Glomerular visceral epithelial cell (primary cell): ENCODE results near the gene FAM171A2.
"Not testable (repeated sequence)": the region's sequence is repeated elsewhere in the genome, so short reads cannot be mapped to it uniquely, and the experiment has no call there.

Experiments used
- DNase-seq: peaks from one replicate; pipeline ENCODE4 v3.0.0-alpha.2; 2016; ENCODE audit errors: extremely low spot score

Gene FAM171A2

DNA sequence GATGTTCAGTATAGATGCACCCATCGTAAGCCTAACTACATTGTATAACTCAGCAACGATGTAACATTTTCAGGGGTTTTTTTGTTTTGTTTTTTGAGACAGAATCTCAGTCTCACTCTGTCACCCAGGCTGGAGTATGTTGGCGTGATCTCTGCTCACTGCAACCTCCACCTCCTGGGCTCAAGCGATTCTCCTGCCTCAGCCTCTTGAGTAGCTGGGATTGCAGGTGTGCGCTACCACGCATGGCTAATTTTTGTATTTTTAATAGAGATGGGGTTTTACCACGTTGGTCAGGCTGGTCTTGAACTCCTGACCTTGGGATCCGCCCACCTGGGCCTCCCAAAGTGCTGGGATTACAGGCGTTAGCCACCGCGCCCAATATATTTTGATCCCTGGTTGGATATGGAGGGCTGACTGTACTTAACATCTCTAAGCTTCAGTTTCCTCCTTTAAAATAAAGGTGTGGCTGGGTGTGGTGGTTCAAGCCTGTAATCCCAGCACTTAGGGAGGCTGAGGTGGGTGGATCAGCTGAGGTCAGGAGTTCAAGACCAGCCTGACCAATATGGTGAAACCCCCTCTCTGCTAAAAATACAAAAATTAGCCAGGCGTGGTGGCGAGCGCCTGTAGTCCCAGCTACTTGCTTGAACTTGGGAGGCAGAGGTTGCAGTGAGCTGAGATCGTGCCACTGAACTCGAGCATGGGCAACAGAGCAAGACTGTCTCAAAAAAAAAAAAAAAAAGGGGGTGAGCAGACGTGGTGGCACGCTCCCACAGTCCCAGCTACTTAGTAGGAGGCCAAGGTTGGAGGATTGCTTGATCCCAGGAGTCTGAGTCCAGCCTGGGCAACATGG is 16.2 kb downstream of the FAM171A2 start:
- not testable (repeated sequence) for DNase-seq

DNA sequence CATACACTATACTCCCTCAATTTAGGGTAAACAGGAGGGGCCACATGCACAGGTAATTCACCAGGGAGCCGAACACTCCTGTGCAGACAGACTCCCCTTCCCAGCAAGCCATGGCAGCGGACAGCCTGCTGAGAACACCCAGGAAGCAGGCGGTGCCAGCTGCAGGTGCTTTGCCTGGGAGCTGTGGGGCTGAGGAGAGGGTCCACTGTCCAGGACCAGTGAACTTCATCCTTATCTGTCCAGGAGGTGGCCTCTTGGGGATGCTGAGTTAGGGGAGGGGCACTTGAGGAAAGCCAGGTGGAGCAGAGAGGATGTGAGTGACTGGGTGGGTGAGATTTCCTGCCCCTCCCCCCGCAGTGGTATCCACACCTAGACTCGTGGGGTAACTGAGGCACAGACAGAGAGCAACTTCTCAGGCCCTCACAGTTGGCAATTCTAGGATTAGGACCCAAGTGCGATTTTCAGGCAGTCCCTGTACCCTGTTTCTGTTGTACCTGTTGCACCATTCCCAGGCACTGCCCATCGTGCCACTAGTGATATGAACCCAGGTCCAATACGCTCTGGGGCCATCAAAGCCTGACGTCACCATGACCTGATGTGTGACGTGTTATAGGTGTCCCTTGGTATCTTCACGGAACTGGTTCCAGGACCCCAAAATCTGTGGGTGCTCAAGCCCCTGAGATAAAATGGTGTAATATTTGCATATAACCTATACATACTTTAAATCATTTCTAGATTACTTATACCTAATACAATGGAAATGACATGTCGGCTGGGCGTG is 17.4 kb downstream of the FAM171A2 start:
- no peak for DNase-seq

DNA sequence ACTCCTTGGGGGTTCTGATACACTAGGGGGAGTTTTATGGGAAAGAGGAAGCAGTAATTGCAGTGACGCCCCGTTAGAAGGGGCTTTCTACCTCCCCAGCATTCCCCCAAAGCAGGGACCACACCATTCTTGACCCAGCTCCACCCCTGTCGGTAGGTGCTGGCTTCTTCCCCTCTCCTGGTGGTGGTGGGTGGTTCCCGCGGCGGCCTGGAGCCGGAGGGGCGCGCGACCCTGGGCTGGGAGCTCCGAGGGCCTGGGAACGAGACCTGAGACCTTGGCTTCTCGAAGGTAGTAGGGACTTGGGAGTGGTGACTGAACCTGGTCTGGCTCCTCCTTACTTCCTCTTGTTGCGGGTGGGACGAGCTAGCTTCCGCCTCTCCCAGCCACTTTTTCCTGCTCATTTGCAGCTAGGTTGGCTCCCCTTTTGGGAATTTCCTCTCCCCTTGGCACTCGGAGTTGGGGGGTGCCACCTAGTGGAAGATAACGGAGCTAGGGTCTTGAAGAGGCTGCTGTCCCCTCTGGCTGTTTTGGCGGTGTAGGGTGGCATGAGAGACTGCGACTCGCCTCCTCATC is 18.1 kb downstream of the FAM171A2 start:
- peak; percentile 70 for DNase-seq

DNA sequence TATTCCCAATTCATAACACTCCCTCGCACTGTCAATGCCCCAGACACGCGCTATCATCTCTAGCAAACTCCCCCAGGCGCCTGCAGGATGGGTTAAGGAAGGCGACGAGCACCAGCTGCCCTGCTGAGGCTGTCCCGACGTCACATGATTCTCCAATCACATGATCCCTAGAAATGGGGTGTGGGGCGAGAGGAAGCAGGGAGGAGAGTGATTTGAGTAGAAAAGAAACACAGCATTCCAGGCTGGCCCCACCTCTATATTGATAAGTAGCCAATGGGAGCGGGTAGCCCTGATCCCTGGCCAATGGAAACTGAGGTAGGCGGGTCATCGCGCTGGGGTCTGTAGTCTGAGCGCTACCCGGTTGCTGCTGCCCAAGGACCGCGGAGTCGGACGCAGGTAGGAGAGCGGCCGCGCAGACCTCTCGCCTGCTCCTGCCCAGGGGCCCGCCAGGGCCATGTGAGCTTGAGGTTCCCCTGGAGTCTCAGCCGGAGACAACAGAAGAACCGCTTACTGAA is 18.7 kb downstream of the FAM171A2 start, which contains the start of gene GRN:
GRN (plus strand) TSS at position 364 of the 515 bp plus-strand sequence. CDS start 3,863 bp downstream, outside the sequence.
- peak; percentile 98 for DNase-seq

DNA sequence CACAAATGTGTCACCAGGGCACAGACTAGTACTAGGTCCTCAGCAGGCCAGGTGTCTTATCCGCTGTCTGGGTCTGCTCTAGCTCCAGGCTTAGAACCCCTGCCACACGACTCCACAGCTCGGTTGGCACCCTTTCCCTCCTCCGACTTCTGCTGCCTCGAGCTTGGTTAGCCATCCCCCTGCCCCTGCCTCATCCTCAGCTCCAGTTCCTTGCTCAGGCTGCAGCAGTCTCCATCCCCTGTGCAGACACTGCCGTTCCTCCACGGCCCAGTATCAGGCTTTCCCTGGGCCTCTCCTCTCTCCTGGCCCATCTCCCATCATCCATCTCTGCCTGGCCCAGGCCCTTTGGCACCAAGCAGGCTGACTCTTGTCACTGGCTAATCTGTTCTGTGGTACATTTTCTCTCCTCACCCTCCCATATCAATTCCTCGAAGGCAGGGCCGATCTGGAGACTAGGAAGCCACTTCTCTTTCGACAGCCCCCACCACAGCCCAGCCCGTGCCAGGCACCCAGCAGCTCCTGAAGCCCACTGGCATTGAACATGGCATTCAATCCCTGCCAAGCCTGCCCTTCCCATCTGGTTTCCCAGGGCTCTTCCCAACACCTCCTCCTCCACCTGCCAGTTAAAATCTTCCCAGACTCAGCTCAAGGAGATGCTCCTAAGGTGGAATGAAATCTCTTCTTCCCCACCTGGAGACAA is 20.0 kb downstream of the FAM171A2 start:
- DNase-seq, result no peak

DNA sequence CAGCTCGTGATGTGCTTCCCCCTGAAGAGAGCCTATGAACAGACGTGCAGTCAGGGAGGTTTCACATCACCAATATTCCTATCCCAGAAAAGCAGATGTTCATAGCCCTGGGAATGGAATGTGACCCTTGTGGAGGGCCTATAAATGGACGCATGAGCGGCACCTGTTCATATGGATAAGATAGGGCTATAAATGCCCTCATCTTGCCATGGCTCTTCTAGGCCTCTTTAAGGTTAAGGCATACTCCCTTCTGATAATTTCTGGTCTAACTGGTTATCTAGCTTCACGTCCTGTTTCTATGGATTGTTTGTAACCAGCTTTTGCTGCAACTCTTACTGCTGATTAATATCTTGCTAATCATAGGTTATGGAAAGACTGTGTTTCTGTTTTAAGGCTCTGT is 23.1 kb downstream of the FAM171A2 start:
- DNase-seq, result not testable (repeated sequence)

DNA sequence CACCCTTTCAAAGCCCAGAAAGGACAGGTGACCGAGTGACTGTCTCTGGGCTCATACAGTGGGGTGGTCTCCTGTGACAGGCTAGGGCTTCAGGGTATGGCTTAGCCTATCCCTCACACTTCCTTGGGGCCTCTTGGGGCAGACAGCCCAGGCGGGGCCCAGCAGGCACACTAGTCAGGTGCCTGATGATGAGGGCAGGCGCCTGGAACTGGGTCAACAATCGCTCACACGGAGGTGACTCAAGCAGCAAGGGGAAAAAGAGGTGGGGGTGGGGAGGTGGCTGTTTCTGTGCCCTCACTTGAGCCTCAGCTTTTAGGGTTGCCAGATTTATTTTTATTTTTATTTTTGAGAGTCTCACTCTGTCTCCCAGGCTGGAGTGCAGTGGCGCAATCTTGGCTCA is 25.0 kb downstream of the FAM171A2 start:
- DNase-seq, result peak; percentile 55

DNA sequence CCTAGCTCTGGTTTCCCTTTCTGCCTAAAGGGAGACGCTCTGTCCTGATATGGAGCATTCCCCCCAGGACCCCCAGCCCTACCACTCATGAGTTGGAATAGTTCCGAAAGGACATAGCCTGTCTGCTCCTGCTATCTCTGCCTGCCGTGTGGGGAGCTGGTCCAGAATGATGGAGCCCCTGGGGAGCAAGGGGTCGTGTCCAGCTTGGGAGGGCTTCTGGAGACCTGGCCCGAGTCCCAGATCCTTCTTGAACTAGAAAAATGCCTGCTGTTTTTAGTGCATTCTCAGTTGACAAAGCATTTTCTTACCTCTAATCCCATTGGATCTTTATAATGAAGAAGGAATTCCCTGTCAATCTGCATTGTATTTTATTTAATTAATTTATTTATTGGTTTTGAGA is 27.7 kb downstream of the FAM171A2 start:
- no peak for DNase-seq

DNA sequence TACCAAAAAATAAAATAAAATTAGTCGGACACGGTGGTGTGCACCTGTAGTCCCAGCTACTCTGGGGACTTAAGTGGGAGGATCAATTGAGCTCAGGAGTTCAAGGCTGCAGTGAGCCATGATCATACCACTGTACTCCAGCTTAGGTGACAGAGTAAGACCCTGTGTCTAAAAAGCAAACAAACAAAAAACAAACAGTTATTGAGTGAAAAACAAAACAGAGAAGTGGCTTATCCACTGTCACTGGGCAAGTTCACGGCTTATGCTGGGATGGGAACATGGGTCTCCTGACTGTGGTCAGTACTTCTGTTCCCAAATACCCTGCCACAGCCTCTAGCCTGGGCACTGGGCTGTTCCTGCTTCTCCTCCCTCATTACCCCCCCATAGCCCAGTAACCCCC is 28.1 kb downstream of the FAM171A2 start:
- DNase-seq, result no peak

DNA sequence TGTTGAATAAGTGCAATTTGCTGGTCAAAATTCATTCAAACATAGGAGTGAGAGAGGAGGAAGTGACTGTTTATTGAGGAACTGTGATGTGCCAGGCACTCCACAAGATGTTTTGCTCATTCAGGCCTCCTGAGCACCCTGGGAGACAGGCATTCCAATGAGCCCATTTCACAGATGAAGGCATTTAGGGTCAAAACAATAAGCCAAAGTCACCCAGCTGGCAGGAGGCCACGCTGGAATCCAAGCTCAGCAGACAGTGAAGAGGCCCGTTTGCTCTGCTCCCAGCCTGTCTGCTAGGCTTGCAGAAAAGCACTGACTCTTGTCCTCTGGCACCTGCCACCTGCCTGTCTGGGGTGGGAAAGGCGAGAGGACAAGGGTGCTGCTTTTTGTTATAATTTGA is 28.9 kb downstream of the FAM171A2 start:
- no peak for DNase-seq

DNA sequence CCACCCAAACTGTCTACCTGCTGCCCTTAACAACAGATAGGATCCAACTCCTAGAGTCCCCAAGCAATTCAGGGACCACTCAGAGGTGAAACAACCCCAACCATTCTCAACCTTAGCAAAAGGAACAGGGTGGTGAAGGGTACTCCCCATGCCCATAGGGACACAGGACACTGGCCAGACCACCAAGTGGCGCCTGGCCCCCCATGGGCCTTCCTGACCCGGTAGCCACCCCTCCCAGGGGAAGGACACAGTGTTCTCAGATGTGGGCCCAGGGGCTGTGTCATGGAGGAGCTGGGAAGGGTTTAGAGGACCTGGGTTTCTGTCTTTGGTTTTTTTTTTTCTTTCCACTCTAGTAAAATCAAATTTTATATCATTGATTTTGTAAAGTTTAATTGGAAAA is 29.3 kb downstream of the FAM171A2 start:
- DNase-seq, result no peak

DNA sequence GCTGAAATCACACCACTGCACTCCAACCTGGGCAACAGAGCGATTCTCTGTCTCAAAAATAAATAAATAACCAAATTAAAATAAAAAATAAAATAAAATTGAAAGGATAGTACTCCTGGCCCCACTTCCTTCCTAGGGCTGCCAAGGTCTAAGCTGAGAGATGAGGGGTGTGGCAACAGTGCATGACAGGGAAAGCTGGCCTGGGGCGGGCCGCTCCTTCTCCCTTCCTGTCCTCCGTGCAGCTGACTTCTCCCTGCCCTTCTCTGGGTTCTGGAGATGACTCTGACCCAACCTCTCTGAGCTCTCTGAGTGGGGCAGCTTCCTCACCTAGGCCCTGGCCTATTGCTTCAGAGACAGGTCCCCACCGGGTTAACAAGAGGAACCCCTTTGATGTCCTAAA is 30.3 kb downstream of the FAM171A2 start:
- no peak for DNase-seq

DNA sequence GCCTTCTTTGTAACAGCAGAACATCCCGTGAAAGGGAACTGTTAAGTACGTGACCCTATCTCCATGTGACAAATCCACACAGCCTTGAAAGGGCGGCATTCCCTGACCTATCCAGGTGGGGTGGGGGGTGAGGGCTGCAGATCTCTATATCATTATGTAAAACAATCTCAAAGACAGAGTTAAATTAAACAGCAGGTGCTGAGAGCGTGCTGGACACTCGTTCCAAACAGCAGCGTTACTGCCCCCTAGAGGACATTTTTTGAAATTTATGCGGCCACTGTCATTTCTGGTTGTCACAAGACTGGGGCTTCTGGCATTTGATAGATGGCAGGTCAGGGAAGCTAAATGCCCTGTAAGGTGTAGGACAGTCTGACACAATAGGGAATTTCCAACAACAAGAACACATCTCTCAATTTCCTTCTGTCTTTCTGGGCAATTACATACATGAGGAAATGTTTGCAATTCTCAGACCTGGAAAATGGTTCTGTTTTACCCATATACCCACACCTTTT is 32.3 kb downstream of the FAM171A2 start:
- DNase-seq, result peak; percentile 76

DNA sequence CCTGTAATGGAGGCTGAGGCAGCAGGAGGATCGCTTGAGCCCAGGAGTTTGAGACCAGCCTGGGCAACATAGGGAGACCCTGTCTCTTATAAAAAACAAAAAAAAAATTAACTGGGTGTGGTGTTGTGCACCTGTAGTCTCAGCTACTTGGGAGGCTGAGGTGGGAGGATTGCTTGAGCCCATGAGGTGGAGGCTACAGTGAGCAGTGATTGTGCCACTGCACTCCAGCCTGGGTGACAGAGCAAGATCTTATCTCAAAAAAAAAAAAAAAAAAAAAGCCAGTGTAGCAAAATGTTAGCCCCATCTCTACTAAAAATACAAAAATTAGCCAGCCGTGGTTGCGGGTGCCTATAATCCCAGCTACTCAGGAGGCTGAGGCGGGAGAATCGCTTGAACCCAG is 33.4 kb downstream of the FAM171A2 start:
- DNase-seq, result not testable (repeated sequence)

DNA sequence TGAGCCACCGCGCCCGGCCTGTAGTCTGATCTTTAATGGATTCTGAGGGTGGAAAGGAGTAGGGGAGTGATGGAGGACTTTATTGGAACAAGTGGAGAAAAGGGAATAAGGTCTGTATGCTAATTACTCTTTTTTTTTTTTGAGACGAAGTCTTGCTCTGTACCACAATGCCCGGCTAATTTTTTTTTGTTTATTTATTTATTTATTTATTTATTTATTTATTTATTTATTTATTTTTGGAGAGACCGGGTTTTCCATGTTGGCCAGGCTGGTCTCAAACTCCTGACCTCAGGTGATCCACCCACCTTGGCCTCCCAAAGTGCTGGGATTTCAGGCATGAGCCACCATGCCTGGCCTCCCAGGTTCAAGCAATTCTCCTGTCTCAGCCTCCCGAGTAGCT is 34.1 kb downstream of the FAM171A2 start:
- DNase-seq, result not testable (repeated sequence)

DNA sequence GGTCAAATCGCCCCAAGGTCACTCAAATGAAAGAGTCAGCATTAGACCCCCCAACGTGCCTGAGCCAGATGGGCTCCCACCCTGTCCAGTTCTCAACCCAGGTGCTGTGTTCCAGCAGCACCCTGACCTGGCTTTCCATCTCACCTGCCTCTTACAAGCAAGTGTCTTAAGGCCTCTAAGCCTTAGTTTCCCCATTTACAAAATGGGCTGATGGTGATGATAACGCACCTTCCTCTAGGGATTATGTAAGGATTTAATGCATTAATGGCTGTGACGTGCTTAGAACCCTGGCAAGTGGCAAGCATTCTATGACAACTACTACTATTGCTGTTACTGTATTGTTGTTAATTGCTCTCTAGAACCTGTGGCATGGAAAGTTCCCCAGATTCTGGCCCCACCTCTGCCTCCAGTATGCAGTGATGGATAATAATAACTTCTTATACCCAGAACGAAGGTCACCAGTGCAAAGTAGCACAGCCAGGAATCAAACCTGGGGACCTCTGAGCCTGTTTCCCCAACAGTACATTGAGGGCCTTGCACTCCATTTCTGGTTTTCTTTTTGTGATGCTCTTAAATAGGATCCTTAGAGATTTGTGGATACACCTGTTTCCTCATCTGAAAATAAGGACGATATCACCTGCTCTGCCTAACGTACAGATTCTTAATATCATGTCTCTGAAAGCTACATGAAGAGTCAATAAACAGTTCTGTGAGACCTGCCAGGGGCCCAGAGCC is 35.8 kb downstream of the FAM171A2 start:
- DNase-seq, result no peak

DNA sequence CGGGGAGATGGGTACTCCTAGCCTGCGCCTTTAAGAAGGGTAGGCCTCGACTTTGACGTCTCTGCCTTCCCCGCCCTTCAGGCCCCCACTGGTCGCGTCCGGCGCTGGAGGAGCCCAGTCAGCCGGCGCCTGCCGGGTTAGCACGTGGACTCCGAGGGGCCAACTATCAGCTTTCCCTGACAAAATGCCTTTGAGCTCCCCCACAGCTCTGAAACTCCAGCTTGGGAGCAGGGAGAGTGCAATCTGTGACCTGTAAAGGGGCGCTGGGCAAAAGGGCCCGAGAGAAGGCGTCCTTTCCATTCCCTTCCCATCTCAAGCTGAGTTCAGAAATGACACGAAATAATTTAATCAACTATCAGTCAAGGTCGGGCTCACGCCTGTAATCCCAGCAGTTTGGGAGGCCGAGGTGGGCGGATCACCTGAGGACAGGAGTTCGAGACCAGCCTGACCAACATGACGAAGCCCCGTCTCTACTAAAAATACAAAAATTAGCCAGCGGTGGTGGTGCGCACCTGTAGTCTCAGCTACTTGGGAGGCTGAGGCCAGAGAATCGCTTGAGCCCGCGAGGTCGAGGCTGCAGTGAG is 36.7 kb downstream of the FAM171A2 start:
- DNase-seq, result peak; percentile 97

DNA sequence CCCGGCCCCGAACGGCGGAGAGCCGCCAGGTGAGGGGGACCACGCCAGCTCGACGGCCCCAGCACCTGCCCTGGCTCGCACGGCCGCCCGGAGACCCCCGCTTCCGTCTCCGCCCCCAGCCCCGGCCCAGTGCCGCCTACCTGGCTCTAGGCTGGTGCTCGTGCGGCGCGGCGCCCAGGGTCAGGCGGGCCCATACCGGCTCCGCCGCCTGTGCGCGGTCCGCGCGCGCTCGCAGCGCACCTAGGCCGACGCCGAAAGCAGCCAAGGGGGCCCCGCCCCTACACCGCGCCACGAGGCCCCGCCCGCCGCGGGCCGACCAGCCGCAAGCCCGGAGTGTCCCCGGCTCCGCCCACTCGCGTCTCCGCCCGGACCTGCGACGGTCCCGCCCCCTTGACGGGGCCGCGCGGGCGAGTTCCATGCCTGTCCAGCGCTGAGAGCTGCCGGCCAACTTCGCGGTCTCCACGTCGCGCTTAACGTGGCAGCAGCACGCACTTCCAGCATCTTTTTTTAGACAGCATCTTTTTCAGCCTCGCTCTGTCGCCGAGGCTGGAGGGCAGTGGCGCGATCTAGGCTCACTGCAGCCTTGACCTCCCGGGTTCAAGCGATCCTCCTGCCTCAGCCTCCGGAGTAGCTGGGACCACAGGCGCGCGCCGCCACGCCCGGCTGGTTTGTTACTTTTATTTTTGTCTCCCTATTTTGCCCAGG is 38.9 kb downstream of the FAM171A2 start, which contains the start of gene SLC25A39:
SLC25A39 (minus strand) TSS at position 253 of the 705 bp plus-strand sequence. CDS start 1,261 bp downstream, outside the sequence.
- DNase-seq, result peak; percentile 95

DNA sequence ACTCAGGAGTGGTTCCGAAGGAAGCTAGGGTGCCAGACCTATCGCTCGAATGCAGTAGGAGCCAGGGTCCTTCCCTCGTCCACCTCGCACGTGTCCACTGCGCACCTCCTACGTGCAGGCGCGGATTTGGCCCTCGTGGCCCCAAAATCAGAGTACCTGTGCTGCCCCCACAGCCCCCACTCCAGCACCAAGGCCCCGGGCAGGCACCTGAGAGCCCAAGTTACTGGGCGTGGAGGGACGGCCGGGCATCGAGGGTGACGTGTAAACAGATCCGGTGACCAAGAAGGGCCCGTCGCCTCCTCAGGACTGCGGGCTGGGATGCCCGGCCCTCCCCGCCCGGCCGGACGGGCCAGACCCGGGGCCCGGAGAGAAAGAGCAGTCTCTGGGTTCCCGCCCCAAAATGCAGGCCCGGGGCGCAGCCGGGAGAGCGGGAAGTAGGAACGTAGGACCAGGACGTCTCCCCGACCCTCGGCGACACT is 39.5 kb downstream of the FAM171A2 start:
- DNase-seq, result peak; percentile 31
